Brain microvascular endothelial cell (primary cell): Measurements from ENCODE around the gene UVSSA.

Experiments used
- DNase-seq: peaks from one replicate; pipeline ENCODE4 v3.0.0-alpha.2; 2020
- H3K27ac ChIP-seq: fragments of 250-450 bp; sonication (Bioruptor Pico); 2 replicates; pipeline ENCODE4 v1.5.1; 2020; ENCODE audit warnings: mild to moderate bottlenecking, moderate library complexity
- H3K27me3 ChIP-seq: fragments of 250-450 bp; sonication (Bioruptor Pico); replicated peaks from 2 replicates; pipeline ENCODE4 v1.5.1; 2020; ENCODE audit warnings: mild to moderate bottlenecking
- H3K36me3 ChIP-seq: fragments of 250-450 bp; sonication (Bioruptor Pico); replicated peaks from 2 replicates; pipeline ENCODE4 v1.5.1; 2020; ENCODE audit warnings: mild to moderate bottlenecking
- H3K4me3 ChIP-seq: 2 replicates; pipeline ENCODE4 v1.5.1; 2011; ENCODE audit warnings: low read depth, mild to moderate bottlenecking, control low read depth, low read length, moderate library complexity
- in situ Hi-C: cut with HindIII; loops from 2 replicates; pipeline ENCODE4 v1.10.0; 2017; ENCODE audit warnings: low sequenced_read_pairs, low pct_ligation_motif_present
- TF ChIP-seq, protein P1 (sequence below): IDR thresholded peaks from 2 replicates; pipeline ENCODE4 v1.5.1; 2011; ENCODE audit warnings: low read depth, mild to moderate bottlenecking, moderate library complexity, low read length, control low read depth, inconsistent platforms; ENCODE audit errors: missing control alignments

UVSSA gene

GRCh38 chr4:1377606-1378261 lies 30.7 kb downstream of the UVSSA start:
- no peaks in the 10 kb centered on the region for H3K36me3 ChIP-seq

DNA sequence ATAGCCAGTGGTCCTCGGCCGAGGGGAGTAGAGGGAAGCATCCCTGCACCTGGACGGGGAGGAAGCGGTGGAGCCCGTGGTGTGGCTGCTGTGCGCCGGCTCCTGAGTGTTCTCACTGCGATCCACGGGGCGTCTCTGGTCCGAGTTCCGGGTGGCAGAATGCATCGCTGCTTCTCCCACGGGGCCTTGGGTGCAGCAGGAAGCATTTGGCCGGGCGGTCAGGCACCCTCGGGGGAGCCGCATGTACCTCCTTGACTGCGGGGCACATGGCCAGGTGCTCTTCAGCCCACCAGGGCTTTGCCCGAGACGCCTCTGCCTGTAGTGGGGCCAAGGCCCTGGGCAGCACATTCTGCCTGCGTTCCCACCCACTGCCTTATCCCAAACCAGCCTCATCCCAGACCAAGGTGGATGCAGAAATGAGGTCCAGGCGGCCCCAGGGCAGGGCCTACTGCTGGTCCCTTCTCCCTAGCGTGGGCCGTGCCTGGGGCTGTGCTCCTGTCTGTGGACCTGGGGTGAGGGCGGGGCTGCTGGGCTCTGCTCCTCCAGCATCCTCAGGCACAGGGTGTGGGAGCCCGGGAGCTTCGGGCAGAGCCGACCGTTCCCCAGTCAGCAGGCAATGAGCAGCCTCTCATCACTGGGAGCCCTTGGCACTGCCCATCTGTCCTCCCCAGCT lies 31.7 kb downstream of the UVSSA start:
- Histone ChIP-seq H3K36me3 (no peaks in the 10 kb centered on the region), H3K27me3 (no peaks in the 10 kb centered on the region), H3K4me3 (no peak overlapping the region), H3K27ac (no peak overlapping the region)
- TF ChIP-seq, protein P1, sequence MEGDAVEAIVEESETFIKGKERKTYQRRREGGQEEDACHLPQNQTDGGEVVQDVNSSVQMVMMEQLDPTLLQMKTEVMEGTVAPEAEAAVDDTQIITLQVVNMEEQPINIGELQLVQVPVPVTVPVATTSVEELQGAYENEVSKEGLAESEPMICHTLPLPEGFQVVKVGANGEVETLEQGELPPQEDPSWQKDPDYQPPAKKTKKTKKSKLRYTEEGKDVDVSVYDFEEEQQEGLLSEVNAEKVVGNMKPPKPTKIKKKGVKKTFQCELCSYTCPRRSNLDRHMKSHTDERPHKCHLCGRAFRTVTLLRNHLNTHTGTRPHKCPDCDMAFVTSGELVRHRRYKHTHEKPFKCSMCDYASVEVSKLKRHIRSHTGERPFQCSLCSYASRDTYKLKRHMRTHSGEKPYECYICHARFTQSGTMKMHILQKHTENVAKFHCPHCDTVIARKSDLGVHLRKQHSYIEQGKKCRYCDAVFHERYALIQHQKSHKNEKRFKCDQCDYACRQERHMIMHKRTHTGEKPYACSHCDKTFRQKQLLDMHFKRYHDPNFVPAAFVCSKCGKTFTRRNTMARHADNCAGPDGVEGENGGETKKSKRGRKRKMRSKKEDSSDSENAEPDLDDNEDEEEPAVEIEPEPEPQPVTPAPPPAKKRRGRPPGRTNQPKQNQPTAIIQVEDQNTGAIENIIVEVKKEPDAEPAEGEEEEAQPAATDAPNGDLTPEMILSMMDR = no peak
- no peak for DNase-seq
- in situ Hi-C loops = no loop called here

More at GRCh38 chr4:1377606-1378261, 30.7 kb downstream of the UVSSA start:
- Histone ChIP-seq H3K27me3 (no peaks in the 10 kb centered on the region), H3K27ac (no peak overlapping the region), H3K4me3 (no peak overlapping the region)
- no peak for DNase-seq
- in situ Hi-C loops = no loop called here
- TF ChIP-seq, protein P1 = no peak

DNA sequence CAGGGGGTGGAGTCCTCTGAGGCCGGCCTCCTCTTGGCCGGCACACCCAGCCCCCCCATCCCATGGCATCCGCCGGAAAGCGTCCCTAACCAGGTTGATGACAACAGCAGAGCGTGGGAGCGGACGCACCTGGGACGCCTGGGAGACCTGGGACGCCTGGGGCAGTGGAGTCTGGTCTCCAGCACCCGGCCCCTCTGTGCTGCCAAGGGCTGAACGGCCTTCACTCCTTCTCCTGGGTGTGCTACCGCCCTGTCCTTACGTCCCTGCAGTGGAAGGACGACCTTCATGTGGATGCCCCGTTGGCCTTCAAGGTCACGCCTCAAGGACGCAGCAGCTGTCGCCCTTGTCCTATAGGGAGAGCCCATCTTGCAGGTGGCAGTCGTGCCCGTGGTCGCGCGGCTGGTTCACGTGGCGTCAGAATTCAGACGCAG lies 32.4 kb downstream of the UVSSA start:
- no peaks in the 10 kb centered on the region for H3K36me3 ChIP-seq
- TF ChIP-seq, protein P1 = no peak
- no peak for DNase-seq
- no peak overlapping the region for H3K4me3 ChIP-seq
- no peaks in the 10 kb centered on the region for H3K27me3 ChIP-seq
- no peak overlapping the region for H3K27ac ChIP-seq
- in situ Hi-C loops = no loop called here

GRCh38 chr4:1379801-1380331 lies 32.9 kb downstream of the UVSSA start:
- TF ChIP-seq, protein P1 = no peak
- Histone ChIP-seq H3K27ac (no peak overlapping the region), H3K36me3 (no peaks in the 10 kb centered on the region), H3K4me3 (no peak overlapping the region), H3K27me3 (no peaks in the 10 kb centered on the region)
- in situ Hi-C loops = no loop called here
- no peak for DNase-seq

DNA sequence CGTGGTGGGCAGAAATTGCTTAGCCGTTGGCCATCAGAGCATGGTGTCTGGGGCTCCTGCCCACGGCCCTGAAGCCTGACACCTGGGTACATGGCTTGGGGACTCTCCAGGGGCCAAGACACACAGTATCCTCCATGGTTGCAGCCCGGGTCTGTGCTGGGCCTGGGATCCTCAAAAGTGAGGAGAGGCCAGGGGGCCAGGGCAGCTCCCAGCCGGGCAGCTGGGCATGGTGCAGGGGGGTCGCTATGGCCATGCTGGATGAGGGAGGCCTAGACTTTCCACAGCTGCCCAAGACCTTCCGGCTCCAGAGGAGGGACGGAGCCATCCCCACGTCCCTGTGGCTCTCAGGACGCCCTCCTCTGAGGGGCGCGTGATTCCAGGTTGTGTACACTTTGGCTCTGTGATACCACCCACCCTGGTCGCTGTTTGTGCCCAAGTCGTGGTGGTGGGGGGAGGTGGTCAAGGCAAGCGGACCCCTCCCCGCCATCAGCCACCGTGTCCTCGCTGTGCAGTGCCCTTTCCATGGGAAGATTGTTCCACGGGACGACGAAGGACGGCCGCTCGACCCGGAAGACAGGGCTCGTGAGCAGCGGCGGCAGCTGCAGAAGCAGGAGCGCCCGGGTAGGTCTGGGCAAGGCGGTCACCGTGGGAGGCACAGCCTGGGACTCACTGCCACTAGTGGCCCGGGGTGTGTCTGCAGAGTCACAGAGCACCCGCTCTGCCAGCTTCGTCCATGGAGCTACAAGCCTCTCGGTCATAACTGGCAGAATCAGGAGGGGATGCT lies 33.6 kb downstream of the UVSSA start:
- DNase-seq = no peak
- Histone ChIP-seq H3K27me3 (no peaks in the 10 kb centered on the region), H3K4me3 (no peak overlapping the region), H3K27ac (no peak overlapping the region), H3K36me3 (no peaks in the 10 kb centered on the region)
- TF ChIP-seq, protein P1 = no peak
- in situ Hi-C loops = no loop called here
